Measurements from ENCODE around the gene MIS18BP1.
"Not testable (repeated sequence)": the region's sequence is repeated elsewhere in the genome, so short reads cannot be mapped to it uniquely, and the experiment has no call there.

The MIS18BP1 gene

GRCh38 chr14:45253070-45253753 is at the start of gene MIS18BP1:
Gene MIS18BP1 (minus strand): TSS chr14:45253202. CDS start chr14:45247286, 5,916 bp downstream.
- Mint-ChIP-seq H3K4me3 (peak within 1 kb of the TSS; percentile 94), H3K27ac (peak within 1 kb of the TSS; percentile 94), H3K36me3 (peaks cover 3% of the 10 kb centered on the region), H3K4me1 (ENCODE audit: low read depth) (peaks cover 22% of the 10 kb centered on the region), H3K27me3 (no peaks in the 10 kb centered on the region), H3K9me3 (ENCODE audit: low read depth) (peaks cover 15% of the 10 kb centered on the region)

GRCh38 chr14:45298423-45299117 is 45.6 kb upstream of the MIS18BP1 start:
- Mint-ChIP-seq H3K4me3 (no peak overlapping the region), H3K9me3 (ENCODE audit: low read depth) (peaks cover 4% of the 10 kb centered on the region), H3K27me3 (no peaks in the 10 kb centered on the region), H3K36me3 (no peaks in the 10 kb centered on the region), H3K27ac (no peak overlapping the region), H3K4me1 (ENCODE audit: low read depth) (peaks cover 6% of the 10 kb centered on the region)

- H3K9me3 Mint-ChIP-seq (ENCODE audit: low read depth); H3K36me3 Mint-ChIP-seq; H3K4me1 Mint-ChIP-seq (ENCODE audit: low read depth); H3K27ac Mint-ChIP-seq; H3K4me3 Mint-ChIP-seq; H3K27me3 Mint-ChIP-seq: not testable (repeated sequence)
Measured at GRCh38 chr14:45294796-45295195, 41.8 kb upstream of the MIS18BP1 start.

- H3K4me1 Mint-ChIP-seq (ENCODE audit: low read depth): peaks cover 6% of the 10 kb centered on the region
- H3K27me3 Mint-ChIP-seq: peaks cover 1% of the 10 kb centered on the region
- no peak overlapping the region for H3K4me3 Mint-ChIP-seq
- H3K27ac Mint-ChIP-seq: no peak overlapping the region
- H3K9me3 Mint-ChIP-seq (ENCODE audit: low read depth): no peaks in the 10 kb centered on the region
- H3K36me3 Mint-ChIP-seq: no peaks in the 10 kb centered on the region
Measured at GRCh38 chr14:45290547-45290946, 37.5 kb upstream of the MIS18BP1 start.

GRCh38 chr14:45287610-45288009 is 34.6 kb upstream of the MIS18BP1 start:
- Mint-ChIP-seq H3K4me1 (ENCODE audit: low read depth) (no peaks in the 10 kb centered on the region), H3K9me3 (ENCODE audit: low read depth) (no peaks in the 10 kb centered on the region), H3K27me3 (peaks cover 10% of the 10 kb centered on the region), H3K4me3 (no peak overlapping the region), H3K36me3 (peaks cover 5% of the 10 kb centered on the region), H3K27ac (no peak overlapping the region)

- H3K27me3 Mint-ChIP-seq: peaks cover 10% of the 10 kb centered on the region
- H3K36me3 Mint-ChIP-seq: peaks cover 9% of the 10 kb centered on the region
- peaks cover 4% of the 10 kb centered on the region for H3K9me3 Mint-ChIP-seq (ENCODE audit: low read depth)
- H3K27ac Mint-ChIP-seq: no peak overlapping the region
- no peak overlapping the region for H3K4me3 Mint-ChIP-seq
- no peaks in the 10 kb centered on the region for H3K4me1 Mint-ChIP-seq (ENCODE audit: low read depth)
Measured at GRCh38 chr14:45284802-45285201, 31.8 kb upstream of the MIS18BP1 start.

GRCh38 chr14:45281731-45282400 is 28.9 kb upstream of the MIS18BP1 start:
- not testable (repeated sequence) for H3K9me3 Mint-ChIP-seq (ENCODE audit: low read depth); H3K36me3 Mint-ChIP-seq; H3K4me1 Mint-ChIP-seq (ENCODE audit: low read depth); H3K27ac Mint-ChIP-seq; H3K4me3 Mint-ChIP-seq; H3K27me3 Mint-ChIP-seq

GRCh38 chr14:45271858-45272537 is 19.0 kb upstream of the MIS18BP1 start:
- H3K4me3 Mint-ChIP-seq: no peak overlapping the region
- H3K4me1 Mint-ChIP-seq (ENCODE audit: low read depth): no peaks in the 10 kb centered on the region
- H3K27ac Mint-ChIP-seq: no peak overlapping the region
- H3K9me3 Mint-ChIP-seq (ENCODE audit: low read depth): no peaks in the 10 kb centered on the region
- H3K27me3 Mint-ChIP-seq: no peaks in the 10 kb centered on the region
- H3K36me3 Mint-ChIP-seq: no peaks in the 10 kb centered on the region

- H3K9me3 Mint-ChIP-seq (ENCODE audit: low read depth): no peaks in the 10 kb centered on the region
- H3K27ac Mint-ChIP-seq: no peak overlapping the region
- H3K27me3 Mint-ChIP-seq: peaks cover 1% of the 10 kb centered on the region
- H3K4me1 Mint-ChIP-seq (ENCODE audit: low read depth): no peaks in the 10 kb centered on the region
- H3K4me3 Mint-ChIP-seq: no peak overlapping the region
- no peaks in the 10 kb centered on the region for H3K36me3 Mint-ChIP-seq
Measured at GRCh38 chr14:45270031-45270430, 17.0 kb upstream of the MIS18BP1 start.

- Mint-ChIP-seq H3K4me1 (ENCODE audit: low read depth) (no peaks in the 10 kb centered on the region), H3K27me3 (peaks cover 1% of the 10 kb centered on the region), H3K4me3 (no peak overlapping the region), H3K36me3 (peaks cover 5% of the 10 kb centered on the region), H3K27ac (no peak overlapping the region), H3K9me3 (ENCODE audit: low read depth) (peaks cover 4% of the 10 kb centered on the region)
Measured at GRCh38 chr14:45267071-45267470, 14.1 kb upstream of the MIS18BP1 start.

GRCh38 chr14:45262637-45263036 is 9.6 kb upstream of the MIS18BP1 start:
- no peaks in the 10 kb centered on the region for H3K4me1 Mint-ChIP-seq (ENCODE audit: low read depth)
- peaks cover 27% of the 10 kb centered on the region for H3K9me3 Mint-ChIP-seq (ENCODE audit: low read depth)
- H3K27ac Mint-ChIP-seq: no peak overlapping the region
- peaks cover 1% of the 10 kb centered on the region for H3K27me3 Mint-ChIP-seq
- no peak overlapping the region for H3K4me3 Mint-ChIP-seq
- peaks cover 20% of the 10 kb centered on the region for H3K36me3 Mint-ChIP-seq

GRCh38 chr14:45261209-45261608 is 8.2 kb upstream of the MIS18BP1 start:
- Mint-ChIP-seq H3K9me3 (ENCODE audit: low read depth) (peaks cover 36% of the 10 kb centered on the region), H3K4me3 (no peak overlapping the region), H3K27ac (no peak overlapping the region), H3K36me3 (peaks cover 20% of the 10 kb centered on the region), H3K27me3 (peaks cover 1% of the 10 kb centered on the region), H3K4me1 (ENCODE audit: low read depth) (no peaks in the 10 kb centered on the region)

GRCh38 chr14:45258805-45259204 is 5.8 kb upstream of the MIS18BP1 start:
- H3K9me3 Mint-ChIP-seq (ENCODE audit: low read depth): peaks cover 36% of the 10 kb centered on the region

GRCh38 chr14:45258073-45258472 is 5.1 kb upstream of the MIS18BP1 start:
- Mint-ChIP-seq H3K27ac (no peak overlapping the region), H3K27me3 (no peaks in the 10 kb centered on the region), H3K4me3 (no peak overlapping the region), H3K9me3 (ENCODE audit: low read depth) (peaks cover 31% of the 10 kb centered on the region), H3K36me3 (peaks cover 15% of the 10 kb centered on the region), H3K4me1 (ENCODE audit: low read depth) (peaks cover 2% of the 10 kb centered on the region)

More at GRCh38 chr14:45258805-45259204, 5.8 kb upstream of the MIS18BP1 start:
- H3K27ac Mint-ChIP-seq: no peak overlapping the region
- H3K4me3 Mint-ChIP-seq: no peak overlapping the region
- peaks cover 20% of the 10 kb centered on the region for H3K36me3 Mint-ChIP-seq
- peaks cover 2% of the 10 kb centered on the region for H3K4me1 Mint-ChIP-seq (ENCODE audit: low read depth)
- H3K27me3 Mint-ChIP-seq: no peaks in the 10 kb centered on the region

- H3K4me1 Mint-ChIP-seq (ENCODE audit: low read depth): peaks cover 22% of the 10 kb centered on the region
- no peak overlapping the region for H3K27ac Mint-ChIP-seq
- peak overlapping the region; percentile 94 for H3K4me3 Mint-ChIP-seq
- H3K9me3 Mint-ChIP-seq (ENCODE audit: low read depth): peaks cover 28% of the 10 kb centered on the region
- H3K27me3 Mint-ChIP-seq: no peaks in the 10 kb centered on the region
- peaks cover 9% of the 10 kb centered on the region for H3K36me3 Mint-ChIP-seq
Measured at GRCh38 chr14:45254771-45255170, 1.8 kb upstream of the MIS18BP1 start.
